SU-DHL-6 (cell line): ENCODE measurements around the gene VPS51.

ENCODE experiments used
- CTCF ChIP-seq: fragments of 200-600 bp; sonication (generic); IDR thresholded peaks from one replicate; pipeline ENCODE4 v1.5.1; 2017; ENCODE audit warnings: antibody characterized with exemption, mild to moderate bottlenecking, low read length, moderate library complexity; ENCODE audit not compliant: insufficient read depth, poor library complexity, severe bottlenecking
- EZH2phosphoT487 ChIP-seq: fragments of 200-600 bp; sonication (generic), shearing (Covaris generic); conservative IDR thresholded peaks from 2 replicates; pipeline ENCODE4 v1.6.1; 2018; ENCODE audit warnings: mild to moderate bottlenecking, antibody characterized with exemption, low read length, moderate library complexity, mixed read lengths

- TF ChIP-seq CTCF (no peak), EZH2phosphoT487 (no peak)
Measured at GRCh38 chr11:65147352-65148075, 51.5 kb downstream of the VPS51 start.
